Sigmoid colon (tissue), 7 donors: ENCODE measurements around the gene NACC2. TPM values are rescaled to one million over a fixed set of nuclear protein-coding genes. Genes with fewer than 3 reads are reported as not detected.

Experiments used
- DNase-seq: peaks from one replicate; pipeline ENCODE4 v3.0.0-alpha.2; 2019
- H3K27ac ChIP-seq, 4 donors: fragments of 200-600 bp; sonication (generic); one replicate each; pipeline ENCODE4 v1.5.1; 2016 to 2019; ENCODE audit warnings: mild to moderate bottlenecking in 1 of 4
- H3K27me3 ChIP-seq, 3 donors: fragments of 200-600 bp; sonication (generic); one replicate each; pipeline ENCODE4 v1.5.1; 2019; ENCODE audit warnings: mild to moderate bottlenecking in 1 of 3
- H3K36me3 ChIP-seq, 4 donors: fragments of 200-600 bp; sonication (generic); one replicate each; pipeline ENCODE4 v1.5.1; 2016 to 2019
- H3K4me1 ChIP-seq, 4 donors: fragments of 200-600 bp; sonication (generic); one replicate each; pipeline ENCODE4 v1.5.1; 2017 to 2019
- H3K4me3 ChIP-seq, 4 donors: fragments of 200-600 bp; sonication (generic); one replicate each; pipeline ENCODE4 v1.5.1; 2017 to 2019; ENCODE audit warnings: mild to moderate bottlenecking in 2 of 4, moderate library complexity in 1 of 4
- H3K9me3 ChIP-seq, 4 donors: fragments of 200-600 bp in 3 of 4; sonication (generic) in 3 of 4; one replicate each; pipeline versions ENCODE4 v1.5.1 to v1.6.1; 2013 to 2019
- CTCF ChIP-seq, 4 experiments: fragments of 450-650 bp in 3 of 4; fragments of 200-600 bp in 1 of 4; IDR thresholded peaks; one replicate each; pipeline ENCODE4 v1.5.1; 2016 to 2019; ENCODE audit warnings: antibody characterized with exemption in 4 of 4, mild to moderate bottlenecking in 3 of 4, moderate library complexity in 2 of 4
- EP300 ChIP-seq, 4 donors: sonication (generic); formaldehyde crosslinking; IDR thresholded peaks; one replicate each; pipeline ENCODE4 v1.6.1; 2017; ENCODE audit warnings: antibody characterized with exemption in 4 of 4
- POLR2A ChIP-seq, 2 donors: fragments of 450-650 bp; IDR thresholded peaks; one replicate each; pipeline ENCODE4 v1.6.1; 2016; ENCODE audit warnings: antibody characterized with exemption in 2 of 2, mild to moderate bottlenecking in 2 of 2, moderate library complexity in 2 of 2
- POLR2AphosphoS5 ChIP-seq, 4 donors: sonication (generic); formaldehyde crosslinking; IDR thresholded peaks; one replicate each; pipeline ENCODE4 v1.6.1; 2017; ENCODE audit warnings: antibody characterized with exemption in 4 of 4
- WGBS, 2 donors: extraction: QIAGEN DNeasy Blood & Tissue Kit; methylation state at CpG; one replicate each; pipeline ENCODE4 v1.1.7; 2013; 5-methylcytosine and 5-hydroxymethylcytosine counted together
- intact Hi-C: fragments of 100-400 bp; cut with DNase I; formaldehyde crosslinking; loops from one replicate; pipeline ENCODE4 v1.15.1; 2023
- polyA plus RNA-seq, 3 donors: library from polyadenylated mRNA; stranded (reverse); fragments of 200-250 nt; gene quantifications; one replicate each; pipeline ENCODE4 v1.2.3, GENCODE V29; 2013
- total RNA-seq, 4 donors: library from RNA; depleted of rRNA; stranded (reverse); fragments of >200 nt; gene quantifications; one replicate each; pipeline ENCODE4 v1.1.0, GENCODE V29; 2016
- donor health status: healthy with polysubstance abuse.
- donor health status: Bipolar disorder and iron deficiency.
- donor health status: healthy.

The NACC2 gene
- total and polyA plus RNA-seq, 7 donors = 3.6 to 80.0 (median 41.6) TPM

- 89 to 92% methylated on average over 25 of the region's 25 CpGs for WGBS, 2 donors
- Histone ChIP-seq H3K4me3 (no peak overlapping the region), H3K4me1 (peaks cover 0 to 73% (median 60%) of the 10 kb centered on the region in 4 donors), H3K36me3 (peaks cover 0 to 15% (median 0%) of the 10 kb centered on the region in 4 donors), H3K9me3 (no peaks in the 10 kb centered on the region), H3K27ac (no peak overlapping the region), H3K27me3 (no peaks in the 10 kb centered on the region)
- no peak for DNase-seq
- intact Hi-C loops = no loop called here
- TF ChIP-seq EP300 (IDR thresholded peaks at IDR 0.05) = no peak
- no peak for TF ChIP-seq POLR2A (IDR thresholded peaks at IDR 0.05)
- TF ChIP-seq POLR2AphosphoS5 (IDR thresholded peaks at IDR 0.05) = no peak
These were observed 73.8 kb downstream of the NACC2 start for GRCh38 chr9:136021171-136021871.

GRCh38 chr9:136020671-136021070 lies 74.4 kb downstream of the NACC2 start:
- no peaks in the 10 kb centered on the region for H3K27me3 ChIP-seq
- no peak for DNase-seq
- H3K36me3 ChIP-seq = peaks cover 0 to 22% (median 1%) of the 10 kb centered on the region in 4 donors
- peaks cover 0 to 72% (median 59%) of the 10 kb centered on the region in 4 donors for H3K4me1 ChIP-seq
- no peaks in the 10 kb centered on the region for H3K9me3 ChIP-seq
- no peak overlapping the region for H3K27ac ChIP-seq
- intact Hi-C loops = no loop called here
- WGBS, 2 donors = 92 to 93% methylated on average over 9 of the region's 9 CpGs
- TF ChIP-seq POLR2AphosphoS5 (IDR thresholded peaks at IDR 0.05) = no peak
- TF ChIP-seq CTCF (IDR thresholded peaks at IDR 0.05) = no peak
- no peak for TF ChIP-seq EP300 (IDR thresholded peaks at IDR 0.05)
- no peak for TF ChIP-seq POLR2A (IDR thresholded peaks at IDR 0.05)
- H3K4me3 ChIP-seq = no peak overlapping the region

- TF ChIP-seq CTCF (IDR thresholded peaks at IDR 0.05) (no peak), POLR2AphosphoS5 (IDR thresholded peaks at IDR 0.05) (no peak), POLR2A (IDR thresholded peaks at IDR 0.05) (no peak), EP300 (IDR thresholded peaks at IDR 0.05) (no peak)
- Histone ChIP-seq H3K27ac (no peak overlapping the region), H3K36me3 (peaks cover 0 to 26% (median 2%) of the 10 kb centered on the region in 4 donors), H3K4me1 (peaks cover 0 to 68% (median 57%) of the 10 kb centered on the region in 4 donors), H3K9me3 (no peaks in the 10 kb centered on the region), H3K4me3 (no peak overlapping the region), H3K27me3 (no peaks in the 10 kb centered on the region)
- peak; percentile 57 for DNase-seq
- intact Hi-C loops = no loop called here
- 89 to 92% methylated on average over 16 of the region's 16 CpGs for WGBS, 2 donors
These were observed 74.9 kb downstream of the NACC2 start for GRCh38 chr9:136020206-136020605.

GRCh38 chr9:136019681-136020060 lies 75.4 kb downstream of the NACC2 start:
- peaks cover 0 to 63% (median 52%) of the 10 kb centered on the region in 4 donors for H3K4me1 ChIP-seq
- H3K27ac ChIP-seq = no peak overlapping the region
- intact Hi-C loops = no loop called here
- peak; percentile 58 for DNase-seq
- peaks cover 0 to 32% (median 2%) of the 10 kb centered on the region in 4 donors for H3K36me3 ChIP-seq
- H3K4me3 ChIP-seq = no peak overlapping the region
- no peaks in the 10 kb centered on the region for H3K27me3 ChIP-seq
- WGBS, 2 donors = 95 to 97% methylated on average over 19 of the region's 19 CpGs
- no peaks in the 10 kb centered on the region for H3K9me3 ChIP-seq
- TF ChIP-seq POLR2A (IDR thresholded peaks at IDR 0.05) (no peak), CTCF (IDR thresholded peaks at IDR 0.05) (no peak), EP300 (IDR thresholded peaks at IDR 0.05) (no peak), POLR2AphosphoS5 (IDR thresholded peaks at IDR 0.05) (no peak)

GRCh38 chr9:136019041-136019680 lies 75.9 kb downstream of the NACC2 start:
- intact Hi-C loops = no loop called here
- Histone ChIP-seq H3K9me3 (no peaks in the 10 kb centered on the region), H3K4me3 (no peak overlapping the region), H3K4me1 (peaks cover 0 to 59% (median 48%) of the 10 kb centered on the region in 4 donors), H3K27ac (no peak overlapping the region), H3K27me3 (no peaks in the 10 kb centered on the region), H3K36me3 (peaks cover 0 to 33% (median 2%) of the 10 kb centered on the region in 4 donors)
- DNase-seq = peak; percentile 57
- 87 to 88% methylated on average over 28 of the region's 28 CpGs for WGBS, 2 donors
- no peak for TF ChIP-seq CTCF (IDR thresholded peaks at IDR 0.05)
- no peak for TF ChIP-seq POLR2A (IDR thresholded peaks at IDR 0.05)
- no peak for TF ChIP-seq POLR2AphosphoS5 (IDR thresholded peaks at IDR 0.05)
- no peak for TF ChIP-seq EP300 (IDR thresholded peaks at IDR 0.05)
